Endothelial cell of umbilical vein (primary cell): ENCODE data around the gene KLK14. TPM values are rescaled to one million over a fixed set of nuclear protein-coding genes. Genes with fewer than 3 reads are reported as not detected.

ENCODE experiments used
- BruUV-seq: library from RNA; stranded (reverse); fragments of 400-500 nt; replicated peaks from 2 replicates; lab custom pipeline; 2021; lab: Mats Ljungman, UMichigan
- CTCF ChIA-PET: fragments of 300-600, 350-600 bp; sonication (Branson Sonifier 250); formaldehyde crosslinking; loops from one replicate; lab custom pipeline; 2021; ENCODE audit warnings: antibody characterized with exemption, inconsistent platforms; lab: Charles Lee
- POLR2A ChIA-PET: fragments of 300-600, 350-600 bp; sonication (Branson Sonifier 250); formaldehyde crosslinking; loops from one replicate; lab custom pipeline; 2021; ENCODE audit warnings: antibody characterized with exemption, inconsistent platforms; lab: Charles Lee
- DNase-seq: peaks from one replicate; pipeline ENCODE4 v3.0.0-alpha.2; 2011; ENCODE audit warnings: low read depth, low spot score
- FAIRE-seq: peaks from 2 replicates; lab custom pipeline; 2011; peaks lifted over from hg19 to GRCh38; lab: Jason Lieb, UNC
- H2AFZ ChIP-seq: 2 replicates; pipeline ENCODE4 v1.6.0; 2012; ENCODE audit warnings: low read depth, low read length, control low read depth, inconsistent platforms
- H3K27ac ChIP-seq: 2 replicates; pipeline ENCODE4 v1.5.1; 2011; ENCODE audit warnings: low read depth, mild to moderate bottlenecking, control low read depth, low read length, moderate library complexity; ENCODE audit not compliant: insufficient read depth
- H3K27me3 ChIP-seq, 2 experiments: 2 replicates each; pipeline versions ENCODE4 v1.6.0 to v1.6.1; 2011; ENCODE audit warnings: low read length in 2 of 2, mixed read lengths in 1 of 2; ENCODE audit not compliant: control insufficient read depth in 2 of 2, insufficient read depth in 2 of 2
- H3K36me3 ChIP-seq, 2 experiments: 2 replicates in 1 of 2; 3 replicates in 1 of 2; pipeline ENCODE4 v1.5.1; 2011; ENCODE audit warnings: low read length in 2 of 2, mild to moderate bottlenecking in 1 of 2, moderate library complexity in 1 of 2; ENCODE audit not compliant: control insufficient read depth in 2 of 2, insufficient read depth in 2 of 2; ENCODE audit errors: extremely low read depth in 1 of 2
- H3K4me1 ChIP-seq: 3 replicates; pipeline ENCODE4 v1.5.1; 2011; ENCODE audit warnings: mild to moderate bottlenecking, low read length; ENCODE audit not compliant: control insufficient read depth, insufficient read depth; ENCODE audit errors: extremely low read depth
- H3K4me2 ChIP-seq: 2 replicates; pipeline ENCODE4 v1.6.1; 2011; ENCODE audit warnings: low read length, control low read depth, mixed read lengths; ENCODE audit not compliant: insufficient read depth
- H3K4me3 ChIP-seq, 3 experiments: fragments of 200-600 bp in 1 of 3; sonication (generic), shearing (Covaris generic) in 1 of 3; replicated peaks in 1 of 3; 2 replicates each; pipeline ENCODE4 v1.5.1; 2011 to 2016; ENCODE audit warnings: control low read depth in 3 of 3, low read length in 3 of 3, mild to moderate bottlenecking in 2 of 3, inconsistent platforms in 1 of 3, low read depth in 1 of 3, moderate library complexity in 1 of 3; ENCODE audit not compliant: insufficient read depth in 1 of 3
- H3K79me2 ChIP-seq: 2 replicates; pipeline ENCODE4 v1.6.0; 2012; ENCODE audit warnings: low read length, inconsistent platforms; ENCODE audit not compliant: control insufficient read depth, insufficient read depth
- H3K9ac ChIP-seq: replicated peaks from 2 replicates; pipeline ENCODE3; 2011; ENCODE audit warnings: low read length, control low read depth; ENCODE audit not compliant: insufficient read depth; ENCODE audit errors: extremely low read depth
- H3K9me1 ChIP-seq: replicated peaks from 3 replicates; pipeline ENCODE4 v1.6.0; 2011; ENCODE audit warnings: mild to moderate bottlenecking, low read length; ENCODE audit not compliant: control insufficient read depth, insufficient read depth; ENCODE audit errors: extremely low read depth
- H3K9me3 ChIP-seq: replicated peaks from 2 replicates; pipeline ENCODE4 v1.5.1; 2012; ENCODE audit warnings: low read length, inconsistent platforms; ENCODE audit not compliant: control insufficient read depth, insufficient read depth
- H4K20me1 ChIP-seq: replicated peaks from 2 replicates; pipeline ENCODE3; 2011; ENCODE audit warnings: mild to moderate bottlenecking, low read length; ENCODE audit not compliant: control insufficient read depth, insufficient read depth; ENCODE audit errors: extremely low read depth
- EZH2 ChIP-seq: IDR thresholded peaks from 2 replicates; pipeline ENCODE4 v1.6.1; 2012; ENCODE audit warnings: borderline replicate concordance, low read depth, mild to moderate bottlenecking, moderate library complexity, low read length, inconsistent platforms; ENCODE audit not compliant: severe bottlenecking
- FOS ChIP-seq: IDR thresholded peaks from 2 replicates; pipeline ENCODE4 v1.6.1; 2011; ENCODE audit warnings: mild to moderate bottlenecking, low read length, moderate library complexity, borderline replicate concordance; ENCODE audit not compliant: insufficient read depth
- MYC ChIP-seq: IDR thresholded peaks from one replicate; pipeline ENCODE4 v1.6.1; 2011; ENCODE audit warnings: mild to moderate bottlenecking, low read depth, low read length
- POLR2A ChIP-seq: IDR thresholded peaks from 2 replicates; pipeline ENCODE4 v1.6.1; 2012; ENCODE audit warnings: low read depth, mild to moderate bottlenecking, control low read depth, low read length
- POLR2AphosphoS5 ChIP-seq: IDR thresholded peaks from 2 replicates; pipeline ENCODE4 v1.6.1; 2012; ENCODE audit warnings: low read depth, mild to moderate bottlenecking, control low read depth, low read length, moderate library complexity; ENCODE audit not compliant: insufficient read depth
- dilution Hi-C: fragments of 300-500 bp; cut with MboI; formaldehyde crosslinking; loops from one replicate; pipeline ENCODE4 v1.15.0; 2019; ENCODE audit warnings: low sequenced_read_pairs; ENCODE audit not compliant: extremely low pct_ligation_motif_present
- intact Hi-C: fragments of 100-400 bp; cut with micrococcal nuclease; formaldehyde crosslinking; loops from one replicate; pipeline ENCODE4 v1.10.0; 2022
- polyA plus RNA-seq, 4 experiments: library from polyadenylated mRNA; depleted of rRNA in 3 of 4; stranded (reverse) in 3 of 4; unstranded in 1 of 4; fragments of >200 nt; gene quantifications; 2 replicates each; pipeline versions ENCODE4 v1.2.1 to v1.2.3, GENCODE V29; 2011 to 2012; ENCODE audit warnings: missing spikeins in 1 of 4
- total RNA-seq: library from RNA; stranded (reverse); gene quantifications from 2 replicates; pipeline ENCODE4 v1.2.3, GENCODE V29; 2021
- TF ChIP-seq, protein P1 (sequence below): IDR thresholded peaks from 2 replicates; pipeline ENCODE4 v1.6.1; 2011; ENCODE audit not compliant: insufficient read depth, insufficient read length
- TF ChIP-seq, protein P2 (sequence below), 2 donors: IDR thresholded peaks; 1 replicate in 1 of 2; 2 replicates in 1 of 2; pipeline ENCODE4 v1.5.1; 2011; ENCODE audit warnings: low read length in 2 of 2, mild to moderate bottlenecking in 2 of 2, moderate library complexity in 2 of 2, control low read depth in 1 of 2, inconsistent platforms in 1 of 2, low read depth in 1 of 2; ENCODE audit not compliant: insufficient read depth in 1 of 2; ENCODE audit errors: extremely low read depth in 1 of 2

KLK14 gene
- total and polyA plus RNA-seq, 2 donors (not counting 3 experiments of a cell fraction or from before 2014, with no cell fraction given) = 0.12 TPM; not detected in 1

DNA sequence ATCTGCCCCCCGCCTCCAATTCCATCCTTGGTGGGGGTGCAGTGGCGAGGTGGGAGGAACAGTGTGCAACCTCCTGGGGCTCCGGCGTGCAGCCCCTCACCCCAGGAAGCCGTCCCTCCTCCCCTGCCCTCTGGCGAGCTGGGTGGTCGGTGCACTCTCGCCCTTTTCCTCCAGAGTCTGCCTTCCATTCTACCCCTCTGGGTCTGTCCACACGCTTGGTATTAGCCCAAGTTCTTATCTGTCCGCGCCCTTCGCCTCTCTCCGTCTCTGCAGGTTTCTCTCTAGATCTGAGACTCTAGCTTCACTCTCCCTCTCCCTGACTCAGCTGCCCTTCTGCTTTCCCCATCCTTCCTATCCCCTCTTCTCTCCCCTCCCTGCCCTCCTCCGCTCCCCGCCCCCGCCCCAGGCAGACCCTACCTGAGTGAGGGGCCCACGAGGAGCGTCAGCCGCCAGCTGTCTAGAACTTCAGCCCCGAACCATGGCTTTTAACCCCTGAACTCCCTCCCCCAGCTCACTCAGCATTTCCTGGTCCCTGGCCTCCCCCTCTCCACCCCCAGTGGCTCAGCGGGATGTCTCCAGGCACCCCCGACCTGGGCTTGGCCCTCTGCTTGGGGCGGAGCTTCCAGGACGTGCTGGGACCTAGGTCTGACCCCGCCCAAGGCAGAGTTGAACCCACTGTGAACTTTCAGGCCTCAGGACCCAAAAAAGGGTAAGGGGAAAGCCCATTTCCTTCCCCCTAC is 17.3 kb downstream of the KLK14 start:
- H3K9me3 ChIP-seq = no peaks in the 10 kb centered on the region
- no peak overlapping the region for H3K4me3 ChIP-seq
- no peaks in the 10 kb centered on the region for H3K4me1 ChIP-seq
- dilution Hi-C loops (no loop called here), intact Hi-C loops (no loop called here)
- no peaks in the 10 kb centered on the region for H4K20me1 ChIP-seq
- TF ChIP-seq MYC (no peak), FOS (no peak), EZH2 (no peak), POLR2AphosphoS5 (no peak), POLR2A (no peak)
- TF ChIP-seq, protein P1, sequence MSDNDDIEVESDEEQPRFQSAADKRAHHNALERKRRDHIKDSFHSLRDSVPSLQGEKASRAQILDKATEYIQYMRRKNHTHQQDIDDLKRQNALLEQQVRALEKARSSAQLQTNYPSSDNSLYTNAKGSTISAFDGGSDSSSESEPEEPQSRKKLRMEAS = no peak
- TF ChIP-seq, protein P2, sequence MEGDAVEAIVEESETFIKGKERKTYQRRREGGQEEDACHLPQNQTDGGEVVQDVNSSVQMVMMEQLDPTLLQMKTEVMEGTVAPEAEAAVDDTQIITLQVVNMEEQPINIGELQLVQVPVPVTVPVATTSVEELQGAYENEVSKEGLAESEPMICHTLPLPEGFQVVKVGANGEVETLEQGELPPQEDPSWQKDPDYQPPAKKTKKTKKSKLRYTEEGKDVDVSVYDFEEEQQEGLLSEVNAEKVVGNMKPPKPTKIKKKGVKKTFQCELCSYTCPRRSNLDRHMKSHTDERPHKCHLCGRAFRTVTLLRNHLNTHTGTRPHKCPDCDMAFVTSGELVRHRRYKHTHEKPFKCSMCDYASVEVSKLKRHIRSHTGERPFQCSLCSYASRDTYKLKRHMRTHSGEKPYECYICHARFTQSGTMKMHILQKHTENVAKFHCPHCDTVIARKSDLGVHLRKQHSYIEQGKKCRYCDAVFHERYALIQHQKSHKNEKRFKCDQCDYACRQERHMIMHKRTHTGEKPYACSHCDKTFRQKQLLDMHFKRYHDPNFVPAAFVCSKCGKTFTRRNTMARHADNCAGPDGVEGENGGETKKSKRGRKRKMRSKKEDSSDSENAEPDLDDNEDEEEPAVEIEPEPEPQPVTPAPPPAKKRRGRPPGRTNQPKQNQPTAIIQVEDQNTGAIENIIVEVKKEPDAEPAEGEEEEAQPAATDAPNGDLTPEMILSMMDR (IDR thresholded peaks at IDR 0.05; ENCODE audit: extremely low read depth in 1 of 2, insufficient read depth in 1 of 2, low read depth in 1 of 2, low read length in 2 of 2) = no peak
- BruUV-seq = no TSS peak
- no peaks in the 10 kb centered on the region for H3K36me3 ChIP-seq
- H3K9ac ChIP-seq = no peak overlapping the region
- H2AFZ ChIP-seq = no peak overlapping the region
- no peaks in the 10 kb centered on the region for H3K27me3 ChIP-seq
- FAIRE-seq = no peak
- no peaks in the 10 kb centered on the region for H3K79me2 ChIP-seq
- H3K27ac ChIP-seq = no peak overlapping the region
- no peaks in the 10 kb centered on the region for H3K9me1 ChIP-seq
- POLR2A ChIA-PET = no interaction called here
- CTCF ChIA-PET = no interaction called here
- DNase-seq = no peak
- H3K4me2 ChIP-seq = no peak overlapping the region
